OCI-LY3 (cell line): ENCODE data around the gene COL6A3.

Source experiments
- CTCF ChIP-seq: fragments of 200-600, 300-600 bp; sonication (generic); IDR thresholded peaks from 2 replicates; pipeline ENCODE4 v1.5.1; 2014; ENCODE audit warnings: antibody characterized with exemption, low read length, low read depth
- EZH2phosphoT487 ChIP-seq: fragments of 200-600 bp; shearing (Covaris generic); IDR thresholded peaks from 2 replicates; pipeline ENCODE4 v1.6.1; 2018; ENCODE audit warnings: antibody characterized with exemption, mixed run types, low read depth

- TF ChIP-seq CTCF: no peak
- no peak for TF ChIP-seq EZH2phosphoT487
Measured at GRCh38 chr2:237315829-237316225, 98.1 kb downstream of the COL6A3 start.
